ENCODE measurements around the gene WDR20. TPM values are rescaled to one million over a fixed set of nuclear protein-coding genes. Genes with fewer than 3 reads are reported as not detected.

WDR20 gene
- total RNA-seq, 6 donors from 2014 or later, result 16.3 to 28.8 (median 20.6) TPM

DNA sequence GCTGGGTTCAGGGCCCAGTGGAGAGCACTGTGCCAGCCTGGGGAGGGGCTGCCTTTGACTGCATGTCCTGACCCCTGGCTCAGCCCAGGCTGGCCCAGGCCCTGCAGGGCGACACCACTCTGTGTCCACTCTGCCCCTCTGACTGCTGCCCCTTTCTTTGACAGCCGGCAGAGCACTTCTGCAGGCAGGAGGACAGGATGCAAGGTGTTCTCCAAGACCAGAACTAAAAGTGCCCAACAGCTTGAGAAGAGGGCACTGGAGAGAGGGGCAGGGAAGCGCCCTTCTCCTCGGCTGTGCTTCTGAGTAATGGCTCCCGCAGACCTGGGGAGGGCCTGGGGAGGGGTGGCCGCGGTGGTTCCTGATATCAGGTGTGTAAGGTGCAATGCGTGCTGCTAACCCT is 72.7 kb downstream of the WDR20 start:
- H3K27me3 ChIP-seq, result no peaks in the 10 kb centered on the region
- H3K4me1 ChIP-seq, result peaks cover 0 to 10% (median 8%) of the 10 kb centered on the region in 4 donors
- ATAC-seq (ENCODE audit: low FRiP score in 2 of 2) (no peak), DNase-seq (no peak)
- H3K9me3 ChIP-seq, result no peaks in the 10 kb centered on the region
- TF ChIP-seq POLR2AphosphoS5 (IDR thresholded peaks at IDR 0.05), result no peak
- TF ChIP-seq, protein P1, sequence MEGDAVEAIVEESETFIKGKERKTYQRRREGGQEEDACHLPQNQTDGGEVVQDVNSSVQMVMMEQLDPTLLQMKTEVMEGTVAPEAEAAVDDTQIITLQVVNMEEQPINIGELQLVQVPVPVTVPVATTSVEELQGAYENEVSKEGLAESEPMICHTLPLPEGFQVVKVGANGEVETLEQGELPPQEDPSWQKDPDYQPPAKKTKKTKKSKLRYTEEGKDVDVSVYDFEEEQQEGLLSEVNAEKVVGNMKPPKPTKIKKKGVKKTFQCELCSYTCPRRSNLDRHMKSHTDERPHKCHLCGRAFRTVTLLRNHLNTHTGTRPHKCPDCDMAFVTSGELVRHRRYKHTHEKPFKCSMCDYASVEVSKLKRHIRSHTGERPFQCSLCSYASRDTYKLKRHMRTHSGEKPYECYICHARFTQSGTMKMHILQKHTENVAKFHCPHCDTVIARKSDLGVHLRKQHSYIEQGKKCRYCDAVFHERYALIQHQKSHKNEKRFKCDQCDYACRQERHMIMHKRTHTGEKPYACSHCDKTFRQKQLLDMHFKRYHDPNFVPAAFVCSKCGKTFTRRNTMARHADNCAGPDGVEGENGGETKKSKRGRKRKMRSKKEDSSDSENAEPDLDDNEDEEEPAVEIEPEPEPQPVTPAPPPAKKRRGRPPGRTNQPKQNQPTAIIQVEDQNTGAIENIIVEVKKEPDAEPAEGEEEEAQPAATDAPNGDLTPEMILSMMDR (IDR thresholded peaks at IDR 0.05), result no peak
- TF ChIP-seq EP300 (IDR thresholded peaks at IDR 0.05), result no peak
- no peak for TF ChIP-seq POLR2A (IDR thresholded peaks at IDR 0.05)
- H3K4me3 ChIP-seq, result no peak overlapping the region
- WGBS, 2 donors, result 91 to 94% methylated on average over 8 of the region's 8 CpGs
- peaks cover 5 to 59% (median 19%) of the 10 kb centered on the region in 4 donors for H3K36me3 ChIP-seq
- H3K27ac ChIP-seq, result no peak overlapping the region

DNA sequence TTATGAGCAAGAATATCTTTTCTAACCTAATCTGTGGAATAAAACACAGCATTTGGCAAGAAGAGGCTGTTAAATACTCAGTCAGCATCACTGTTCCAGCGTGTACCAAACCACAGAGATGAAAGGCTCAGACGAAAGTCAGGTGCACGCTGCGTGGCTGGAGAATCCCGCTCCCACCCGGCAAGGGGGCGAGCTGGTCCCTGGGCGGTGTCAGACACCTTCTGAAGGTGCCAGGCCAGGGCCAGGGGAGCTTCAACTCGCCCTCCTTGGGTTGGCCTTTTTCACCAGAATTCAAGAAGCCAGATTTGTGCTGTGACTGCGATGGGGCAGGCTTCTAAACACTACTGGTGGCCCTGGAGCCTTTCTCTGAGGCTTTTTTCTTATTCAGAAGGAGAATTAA is 73.1 kb downstream of the WDR20 start:
- Histone ChIP-seq H3K27me3 (no peaks in the 10 kb centered on the region), H3K4me3 (no peak overlapping the region), H3K36me3 (peaks cover 5 to 62% (median 17%) of the 10 kb centered on the region in 4 donors), H3K9me3 (no peaks in the 10 kb centered on the region), H3K4me1 (peaks cover 0 to 10% (median 8%) of the 10 kb centered on the region in 4 donors), H3K27ac (no peak overlapping the region)
- ATAC-seq (ENCODE audit: low FRiP score in 2 of 2) (no peak), DNase-seq (no peak)
- 96 to 98% methylated on average over 10 of the region's 10 CpGs for WGBS, 2 donors
- TF ChIP-seq POLR2AphosphoS5 (IDR thresholded peaks at IDR 0.05) (no peak), EP300 (IDR thresholded peaks at IDR 0.05) (no peak), POLR2A (IDR thresholded peaks at IDR 0.05) (no peak)
- TF ChIP-seq, protein P1 (IDR thresholded peaks at IDR 0.05), result no peak

DNA sequence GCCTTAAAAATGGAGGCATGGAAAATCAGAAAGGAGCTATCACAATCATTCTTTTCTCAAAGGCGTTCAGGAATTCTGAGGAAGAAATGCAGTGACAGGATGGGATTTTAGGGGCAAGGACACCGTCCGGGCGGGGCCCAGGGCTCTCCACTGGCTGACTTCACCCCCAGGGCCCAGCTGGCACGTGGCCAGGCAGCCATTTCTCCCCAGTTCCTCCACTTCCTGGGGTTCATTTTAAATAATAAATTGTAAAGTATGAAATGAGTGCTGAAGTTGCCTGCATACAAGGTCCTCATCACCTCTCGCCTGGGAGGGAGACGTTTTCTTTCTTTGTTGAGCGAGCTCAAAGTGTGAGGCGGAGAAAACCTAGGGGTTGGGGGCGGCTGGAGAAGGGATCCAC is 73.8 kb downstream of the WDR20 start:
- TF ChIP-seq, protein P1 (IDR thresholded peaks at IDR 0.05), result no peak
- ATAC-seq (ENCODE audit: low FRiP score in 2 of 2) (no peak), DNase-seq (no peak)
- no peaks in the 10 kb centered on the region for H3K9me3 ChIP-seq
- H3K27me3 ChIP-seq, result no peaks in the 10 kb centered on the region
- H3K27ac ChIP-seq, result no peak overlapping the region
- WGBS, 2 donors, result 92% methylated on average over 10 of the region's 10 CpGs
- H3K4me1 ChIP-seq, result peaks cover 0 to 10% (median 8%) of the 10 kb centered on the region in 4 donors
- H3K36me3 ChIP-seq, result peaks cover 5 to 56% (median 14%) of the 10 kb centered on the region in 4 donors
- H3K4me3 ChIP-seq, result no peak overlapping the region

DNA sequence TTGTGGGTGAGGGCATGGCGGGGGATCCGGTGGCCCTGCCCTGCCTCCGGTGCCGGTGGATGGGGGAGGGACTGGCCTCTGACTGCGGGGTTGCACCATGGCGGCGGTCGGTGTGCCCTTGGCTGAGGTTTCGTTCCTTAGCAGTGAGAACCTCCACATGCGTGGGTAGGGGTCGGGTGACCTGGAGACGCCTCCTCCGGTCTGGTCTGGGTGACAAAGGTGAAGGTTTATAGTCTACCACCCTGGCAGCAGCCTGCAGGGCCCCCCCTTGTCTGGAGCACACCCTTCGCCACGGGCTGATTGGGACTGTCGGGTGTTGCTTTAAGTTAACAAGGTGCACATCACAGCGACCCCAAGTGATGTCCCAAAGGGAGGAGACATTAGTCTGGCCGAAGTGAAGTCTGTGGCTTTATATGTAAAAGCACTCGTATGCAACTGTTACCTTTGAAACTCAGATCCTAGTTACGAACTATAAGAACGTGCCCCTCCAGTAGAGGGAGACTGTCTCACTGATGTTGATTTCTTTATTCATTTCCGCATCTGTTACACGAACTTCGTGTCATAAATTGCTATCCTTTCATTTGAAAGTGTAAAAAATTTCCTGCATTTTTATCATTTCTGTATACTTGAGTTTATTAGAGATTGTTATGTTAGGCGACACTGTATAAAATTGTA is 74.4 kb downstream of the WDR20 start:
- 92 to 95% methylated on average over 23 to 25 of the region's 25 CpGs for WGBS, 2 donors

DNA sequence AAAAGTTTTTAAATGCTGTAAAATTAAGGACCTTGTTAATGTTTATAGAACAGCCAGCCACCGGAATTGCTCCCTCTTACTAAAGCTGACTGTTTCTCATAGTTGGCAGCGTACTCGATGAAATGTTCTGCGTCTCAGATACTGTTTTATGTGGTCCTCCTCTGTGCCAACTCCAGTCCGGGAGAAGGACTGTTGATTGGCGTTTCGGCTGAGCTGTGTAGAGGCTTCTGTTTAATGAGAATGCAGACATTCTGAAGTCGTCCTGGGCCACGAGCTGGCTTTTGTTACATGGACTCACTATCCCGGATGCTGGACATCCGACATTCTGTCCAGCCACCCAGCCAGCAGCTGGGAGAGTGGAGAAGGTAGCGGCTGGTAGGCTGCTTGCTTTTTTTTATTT is 75.4 kb downstream of the WDR20 start:
- H3K36me3 ChIP-seq, result peaks cover 0 to 55% (median 10%) of the 10 kb centered on the region in 4 donors
- no peak overlapping the region for H3K27ac ChIP-seq
- H3K9me3 ChIP-seq, result no peaks in the 10 kb centered on the region
- WGBS, 2 donors, result 64 to 79% methylated on average over 12 of the region's 12 CpGs
- DNase-seq (no peak), ATAC-seq (ENCODE audit: low FRiP score in 2 of 2) (no peak)
- no peak overlapping the region for H3K4me3 ChIP-seq
- TF ChIP-seq, protein P1 (IDR thresholded peaks at IDR 0.05), result no peak
- no peaks in the 10 kb centered on the region for H3K27me3 ChIP-seq
- peaks cover 0 to 10% (median 8%) of the 10 kb centered on the region in 4 donors for H3K4me1 ChIP-seq

More for the DNA sequence above, 74.4 kb downstream of the WDR20 start:
- no peaks in the 10 kb centered on the region for H3K9me3 ChIP-seq
- no peak overlapping the region for H3K27ac ChIP-seq
- no peak for ATAC-seq (ENCODE audit: low FRiP score in 2 of 2)
- H3K4me1 ChIP-seq, result peaks cover 0 to 10% (median 8%) of the 10 kb centered on the region in 4 donors
- TF ChIP-seq EP300 (IDR thresholded peaks at IDR 0.05), result no peak
- no peak overlapping the region for H3K4me3 ChIP-seq
- H3K36me3 ChIP-seq, result peaks cover 0 to 56% (median 12%) of the 10 kb centered on the region in 4 donors
- no peaks in the 10 kb centered on the region for H3K27me3 ChIP-seq
- no peak for DNase-seq
